HTERT RPE-1 (cell line): Measurements from ENCODE around the gene LRCH2.

Experiments used
- in situ Hi-C: fragments of 300-500 bp; cut with MboI; formaldehyde crosslinking; loops from 4 replicates; pipeline ENCODE4 v1.14.3; 2020; ENCODE audit warnings: low sequenced_read_pairs

Gene LRCH2

GRCh38 chrX:115068896-115069295, 165.0 kb downstream of the LRCH2 start:
- in situ Hi-C loops = no loop called here

- in situ Hi-C loops = no loop called here
Measured at GRCh38 chrX:115067812-115068211, 166.1 kb downstream of the LRCH2 start.

GRCh38 chrX:115065304-115065703, 168.6 kb downstream of the LRCH2 start:
- in situ Hi-C loops = no loop called here
